RPMI7951 (cell line): ENCODE results near the gene GMIP. TPM values are rescaled to one million over a fixed set of nuclear protein-coding genes. Genes with fewer than 3 reads are reported as not detected.

Experiments used
- DNase-seq: peaks from one replicate; pipeline ENCODE4 v3.0.0-alpha.2; 2012; ENCODE audit warnings: low read depth
- total RNA-seq: library from RNA; depleted of rRNA; stranded (reverse); fragments of >200 nt; shearing (Covaris generic); gene quantifications from 2 replicates; pipeline ENCODE4 v1.2.3, GENCODE V29; 2014

GMIP gene
- total RNA-seq, 1 experiment from 2014 or later, result 2.3 TPM

- no peak for DNase-seq
Measured at GRCh38 chr19:19661141-19661674, 17.8 kb upstream of the GMIP start.

- DNase-seq, result no peak
Measured at GRCh38 chr19:19659646-19660245, 16.3 kb upstream of the GMIP start.

- no peak for DNase-seq
Measured at GRCh38 chr19:19657397-19657783, 13.9 kb upstream of the GMIP start.

- DNase-seq, result no peak
Measured at GRCh38 chr19:19656451-19657396, 13.3 kb upstream of the GMIP start.

GRCh38 chr19:19655641-19656343 is 12.3 kb upstream of the GMIP start:
- no peak for DNase-seq

GRCh38 chr19:19655051-19655594 is 11.7 kb upstream of the GMIP start:
- no peak for DNase-seq

- no peak for DNase-seq
Measured at GRCh38 chr19:19654441-19654840, 11.0 kb upstream of the GMIP start.

GRCh38 chr19:19653597-19654147 is 10.2 kb upstream of the GMIP start:
- no peak for DNase-seq

GRCh38 chr19:19652482-19653295 is 9.2 kb upstream of the GMIP start:
- peak; percentile 59 for DNase-seq

- DNase-seq, result no peak
Measured at GRCh38 chr19:19651076-19651475, 7.6 kb upstream of the GMIP start.

GRCh38 chr19:19650331-19650730 is 6.9 kb upstream of the GMIP start:
- no peak for DNase-seq

- DNase-seq, result no peak
Measured at GRCh38 chr19:19649580-19649995, 6.1 kb upstream of the GMIP start.

GRCh38 chr19:19649155-19649554 is 5.7 kb upstream of the GMIP start:
- DNase-seq, result no peak

GRCh38 chr19:19647037-19647835 is 3.8 kb upstream of the GMIP start:
- no peak for DNase-seq

- no peak for DNase-seq
Measured at GRCh38 chr19:19645233-19645870, 1.9 kb upstream of the GMIP start.

- no peak for DNase-seq
Measured at GRCh38 chr19:19644054-19644388, 564 bp upstream of the GMIP start.

- peak; percentile 35 for DNase-seq
Measured at GRCh38 chr19:19642506-19643157, 825 bp downstream of the GMIP start.

GRCh38 chr19:19637523-19638251 is 5.8 kb downstream of the GMIP start:
- no peak for DNase-seq
